Mononuclear cell (primary cell): ENCODE data around the gene ATG4A. TPM values are rescaled to one million over a fixed set of nuclear protein-coding genes. Genes with fewer than 3 reads are reported as not detected.

Experiments
- H3K27me3 ChIP-seq: 2 replicates; pipeline ENCODE4 v1.6.0; 2011; ENCODE audit warnings: low read length, control low read depth; ENCODE audit not compliant: insufficient read depth
- H3K4me1 ChIP-seq: 2 replicates; pipeline ENCODE4 v1.5.1; 2011; ENCODE audit warnings: mild to moderate bottlenecking, low read length, control low read depth; ENCODE audit not compliant: insufficient read depth
- H3K4me3 ChIP-seq: 2 replicates; pipeline ENCODE4 v1.5.1; 2011; ENCODE audit warnings: mild to moderate bottlenecking, low read length, moderate library complexity
- H3K9me3 ChIP-seq: 2 replicates; pipeline ENCODE4 v1.5.1; 2011; ENCODE audit warnings: low read depth, mild to moderate bottlenecking, control low read depth, low read length
- total RNA-seq: library from RNA; depleted of rRNA; stranded (reverse); fragments of >200 nt; gene quantifications from one replicate; pipeline ENCODE4 v1.2.3, GENCODE V29; 2012

Gene ATG4A
- total RNA-seq, 1 donor = 4.7 TPM

- H3K4me3 ChIP-seq = no peak overlapping the region
- H3K4me1 ChIP-seq = no peaks in the 10 kb centered on the region
- H3K27me3 ChIP-seq = no peaks in the 10 kb centered on the region
- H3K9me3 ChIP-seq = no peaks in the 10 kb centered on the region
These were observed 47.5 kb downstream of the ATG4A start for GRCh38 chrX:108138814-108139702.

- H3K4me1 ChIP-seq = no peaks in the 10 kb centered on the region
- no peaks in the 10 kb centered on the region for H3K27me3 ChIP-seq
- H3K4me3 ChIP-seq = no peak overlapping the region
- no peaks in the 10 kb centered on the region for H3K9me3 ChIP-seq
These were observed 56.9 kb downstream of the ATG4A start for GRCh38 chrX:108148524-108148923.

GRCh38 chrX:108156082-108156481 lies 64.5 kb downstream of the ATG4A start:
- Histone ChIP-seq H3K4me3 (no peak overlapping the region), H3K4me1 (no peaks in the 10 kb centered on the region), H3K27me3 (no peaks in the 10 kb centered on the region), H3K9me3 (no peaks in the 10 kb centered on the region)

GRCh38 chrX:108156934-108157466 lies 65.4 kb downstream of the ATG4A start:
- H3K4me1 ChIP-seq = no peaks in the 10 kb centered on the region
- no peak overlapping the region for H3K4me3 ChIP-seq
- no peaks in the 10 kb centered on the region for H3K27me3 ChIP-seq
- no peaks in the 10 kb centered on the region for H3K9me3 ChIP-seq

GRCh38 chrX:108157628-108158027 lies 66.0 kb downstream of the ATG4A start:
- Histone ChIP-seq H3K9me3 (no peaks in the 10 kb centered on the region), H3K27me3 (no peaks in the 10 kb centered on the region), H3K4me3 (no peak overlapping the region), H3K4me1 (no peaks in the 10 kb centered on the region)

GRCh38 chrX:108159028-108159670 lies 67.6 kb downstream of the ATG4A start:
- Histone ChIP-seq H3K4me1 (no peaks in the 10 kb centered on the region), H3K4me3 (no peak overlapping the region), H3K27me3 (no peaks in the 10 kb centered on the region), H3K9me3 (no peaks in the 10 kb centered on the region)

GRCh38 chrX:108160309-108160708 lies 68.7 kb downstream of the ATG4A start:
- Histone ChIP-seq H3K9me3 (no peaks in the 10 kb centered on the region), H3K4me1 (no peaks in the 10 kb centered on the region), H3K27me3 (no peaks in the 10 kb centered on the region), H3K4me3 (no peak overlapping the region)

- H3K27me3 ChIP-seq = no peaks in the 10 kb centered on the region
- no peaks in the 10 kb centered on the region for H3K9me3 ChIP-seq
- H3K4me1 ChIP-seq = no peaks in the 10 kb centered on the region
- H3K4me3 ChIP-seq = no peak overlapping the region
These were observed 70.7 kb downstream of the ATG4A start for GRCh38 chrX:108162265-108162664.

- Histone ChIP-seq H3K9me3 (no peaks in the 10 kb centered on the region), H3K27me3 (no peaks in the 10 kb centered on the region), H3K4me3 (no peak overlapping the region), H3K4me1 (no peaks in the 10 kb centered on the region)
These were observed 71.9 kb downstream of the ATG4A start for GRCh38 chrX:108163333-108164082.

- Histone ChIP-seq H3K9me3 (no peaks in the 10 kb centered on the region), H3K27me3 (no peaks in the 10 kb centered on the region), H3K4me3 (no peak overlapping the region), H3K4me1 (no peaks in the 10 kb centered on the region)
These were observed 74.0 kb downstream of the ATG4A start for GRCh38 chrX:108165383-108166111.

GRCh38 chrX:108167211-108167872 lies 75.8 kb downstream of the ATG4A start:
- H3K4me1 ChIP-seq = no peaks in the 10 kb centered on the region
- H3K9me3 ChIP-seq = no peaks in the 10 kb centered on the region
- no peaks in the 10 kb centered on the region for H3K27me3 ChIP-seq
- no peak overlapping the region for H3K4me3 ChIP-seq

- H3K4me1 ChIP-seq = no peaks in the 10 kb centered on the region
- no peaks in the 10 kb centered on the region for H3K9me3 ChIP-seq
- H3K27me3 ChIP-seq = no peaks in the 10 kb centered on the region
- H3K4me3 ChIP-seq = no peak overlapping the region
These were observed 77.6 kb downstream of the ATG4A start for GRCh38 chrX:108168961-108169740.

- Histone ChIP-seq H3K9me3 (no peaks in the 10 kb centered on the region), H3K27me3 (no peaks in the 10 kb centered on the region), H3K4me3 (no peak overlapping the region), H3K4me1 (no peaks in the 10 kb centered on the region)
These were observed 78.2 kb downstream of the ATG4A start for GRCh38 chrX:108169768-108170167.
